Astrocyte of the hippocampus (primary cell): ENCODE measurements around the gene MORN4.
"Not testable (repeated sequence)": the region's sequence is repeated elsewhere in the genome, so short reads cannot be mapped to it uniquely, and the experiment has no call there.

Source experiments
- DNase-seq: peaks from one replicate; pipeline ENCODE4 v3.0.0; 2011; ENCODE audit warnings: low read depth, low spot score

The MORN4 gene

GRCh38 chr10:97597778-97598177 lies 35.5 kb downstream of the MORN4 start:
- no peak for DNase-seq

DNA sequence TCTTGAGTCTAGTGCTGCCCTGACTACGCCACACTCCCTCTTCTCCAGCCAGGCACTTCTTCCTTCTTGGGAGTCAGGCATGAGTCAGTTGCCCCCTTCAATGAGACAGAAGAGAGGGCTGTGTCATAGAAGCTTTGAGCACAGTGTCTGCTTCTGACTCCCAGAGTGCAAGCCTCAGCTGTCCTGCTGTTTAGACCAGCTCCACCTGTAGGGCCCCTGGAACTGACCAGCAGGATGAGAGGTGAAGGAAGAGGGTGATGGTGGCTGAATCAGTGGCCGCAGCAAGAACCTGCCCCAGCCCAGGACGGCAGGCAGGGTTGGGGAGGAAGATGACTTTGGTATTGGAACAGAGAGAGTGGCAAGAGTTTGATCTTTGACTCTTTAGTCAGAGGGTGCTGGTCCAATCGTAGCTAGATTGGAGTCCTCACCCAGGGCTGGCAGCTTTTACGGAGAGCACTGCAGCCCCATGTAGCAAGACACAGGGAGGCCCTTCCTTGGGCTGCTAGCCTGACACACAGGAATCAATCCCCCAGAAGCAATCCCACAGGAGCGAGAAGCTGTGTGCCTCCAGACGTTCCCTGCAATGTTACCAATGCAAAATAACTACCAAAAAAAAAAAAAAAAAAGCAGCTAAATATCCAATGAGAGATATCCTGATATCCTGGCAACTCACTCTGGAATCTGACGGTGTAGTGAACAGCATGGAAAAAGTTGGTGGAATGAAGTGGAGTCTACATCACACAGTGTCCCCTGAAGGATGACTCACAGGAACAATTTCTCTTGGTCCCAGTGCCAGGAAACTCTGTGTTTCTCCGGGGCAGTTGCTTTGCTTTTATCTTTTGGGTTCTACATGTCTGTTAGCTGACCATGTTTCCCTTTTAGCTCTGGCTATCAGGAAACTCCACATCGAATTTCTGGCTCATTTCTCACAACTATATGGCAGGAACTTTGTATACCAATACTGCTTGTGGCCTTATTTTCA lies 36.9 kb downstream of the MORN4 start:
- peak; percentile 94 for DNase-seq

DNA sequence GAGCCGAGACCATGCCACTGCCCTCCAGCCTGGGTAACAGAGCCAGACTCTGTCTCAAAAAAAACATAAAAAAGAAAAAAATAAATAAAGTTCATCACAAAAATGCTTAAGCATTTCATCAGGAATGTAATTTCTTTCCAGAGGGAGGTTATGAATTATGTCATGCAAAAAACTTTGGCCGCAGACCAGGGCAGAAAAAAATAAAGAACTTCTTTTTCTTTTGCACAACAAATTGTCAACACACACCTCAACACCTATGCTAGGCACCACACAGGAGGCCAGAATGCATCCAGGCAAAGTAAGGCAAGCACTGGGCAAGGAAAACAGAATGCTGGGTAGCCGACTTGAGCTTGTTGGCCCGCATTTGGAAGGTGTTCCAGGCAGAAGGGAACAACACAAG lies 39.9 kb downstream of the MORN4 start:
- DNase-seq: no peak

DNA sequence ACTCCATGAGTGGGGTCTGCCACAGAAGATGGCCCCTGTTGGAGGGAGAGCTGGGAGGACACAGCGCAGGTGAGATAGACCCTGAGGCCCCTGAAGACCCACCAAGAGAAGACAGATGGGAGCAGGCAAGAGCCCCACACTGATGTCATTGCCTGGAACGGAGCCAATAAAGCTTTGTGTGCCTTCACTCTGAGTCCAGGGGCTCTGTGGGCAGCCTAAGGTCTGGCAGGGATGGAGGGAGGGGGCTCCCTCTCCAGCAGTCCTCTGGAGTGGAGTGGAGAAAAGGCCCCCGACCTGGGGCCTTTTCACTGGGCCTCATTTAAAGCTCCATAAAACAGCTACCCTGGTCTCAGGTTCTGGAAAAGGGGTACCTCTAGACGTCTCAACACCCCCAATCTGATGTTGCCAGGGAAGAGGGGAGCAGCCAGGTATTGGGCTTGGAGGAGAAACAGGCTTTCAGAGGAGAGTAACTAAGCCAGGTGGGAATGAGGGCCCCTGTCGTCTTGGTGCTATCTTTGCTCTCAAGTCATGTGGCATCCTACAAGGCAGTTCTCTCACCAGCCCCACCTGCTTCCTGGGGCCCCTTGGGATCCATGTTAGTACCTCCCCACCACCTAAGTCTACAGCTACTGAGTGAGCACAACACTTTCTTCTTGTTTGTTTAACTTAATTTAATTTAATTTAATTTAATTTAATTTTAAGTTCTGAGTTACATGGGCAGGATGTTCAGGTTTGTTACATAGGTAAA lies 42.4 kb downstream of the MORN4 start:
- DNase-seq: no peak

- DNase-seq: no peak
Observed at GRCh38 chr10:97590082-97590747, 43.1 kb downstream of the MORN4 start.

DNA sequence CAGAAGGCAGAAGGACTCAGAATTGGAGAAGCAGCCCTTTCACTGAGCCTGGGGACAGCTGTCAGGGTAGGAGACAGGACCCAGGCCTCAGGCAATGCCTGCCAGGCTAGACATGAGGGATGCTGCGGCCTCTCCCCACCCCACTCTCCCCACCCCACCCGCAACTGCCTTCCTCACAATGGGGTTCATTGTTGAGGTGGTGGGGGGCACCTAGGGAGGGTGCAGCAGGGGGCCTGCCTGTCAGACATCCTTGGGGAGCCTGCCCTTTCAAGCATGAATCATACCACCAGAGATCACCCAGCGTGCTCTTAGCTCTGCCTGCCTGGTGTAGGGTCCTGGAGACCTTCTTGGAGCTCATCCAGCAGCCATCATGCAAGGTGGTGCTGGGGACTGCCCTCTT lies 43.8 kb downstream of the MORN4 start, which contains the start of gene C10orf62:
C10orf62 (plus strand) TSS at position 243 of the 400 bp plus-strand sequence. CDS start 177 bp downstream, outside the sequence.
- DNase-seq: no peak

- no peak for DNase-seq
Observed at GRCh38 chr10:97587183-97587582, 46.1 kb downstream of the MORN4 start.

DNA sequence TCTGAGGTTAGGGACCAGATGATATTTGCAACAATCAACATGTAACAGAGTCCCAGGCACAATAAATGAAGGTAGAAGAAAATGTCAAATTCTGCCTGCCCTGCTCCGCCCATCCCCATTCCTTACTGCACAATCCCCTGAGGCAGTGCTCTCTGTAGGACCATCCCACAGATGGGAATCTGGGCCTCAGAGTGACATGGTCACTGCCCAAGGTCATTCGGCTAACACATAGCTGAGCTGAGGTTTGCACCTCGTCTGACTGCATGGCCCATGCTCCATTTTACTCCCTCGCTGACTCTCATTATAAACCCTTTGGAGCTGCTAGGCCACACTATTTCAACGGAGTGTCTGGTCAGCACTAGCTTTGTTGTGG lies 47.9 kb downstream of the MORN4 start:
- DNase-seq: no peak

GRCh38 chr10:97584798-97585438 lies 48.4 kb downstream of the MORN4 start:
- no peak for DNase-seq

- DNase-seq: peak; percentile 88
Observed at GRCh38 chr10:97584060-97584797, 49.1 kb downstream of the MORN4 start, which contains the start of gene HOGA1. HOGA1 (plus strand) TSS chr10:97584389; CDS start chr10:97584704, 315 bp downstream.

DNA sequence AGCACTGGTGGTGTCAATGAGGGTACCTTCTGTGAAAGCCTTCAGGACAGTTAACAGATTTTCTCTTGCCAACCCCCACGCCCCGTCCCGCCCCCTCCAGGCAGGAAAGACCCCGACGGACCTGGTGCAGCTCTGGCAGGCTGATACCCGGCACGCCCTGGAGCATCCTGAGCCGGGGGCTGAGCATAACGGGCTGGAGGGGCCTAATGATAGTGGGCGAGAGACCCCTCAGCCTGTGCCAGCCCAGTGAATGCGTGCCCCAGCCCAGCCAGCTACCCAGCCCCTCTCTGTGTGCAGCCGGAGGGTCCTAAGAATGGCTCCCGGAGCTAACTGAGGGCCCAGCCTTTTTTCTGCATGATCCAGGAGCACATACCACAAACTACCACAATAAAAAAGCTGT lies 49.8 kb downstream of the MORN4 start:
- no peak for DNase-seq

DNA sequence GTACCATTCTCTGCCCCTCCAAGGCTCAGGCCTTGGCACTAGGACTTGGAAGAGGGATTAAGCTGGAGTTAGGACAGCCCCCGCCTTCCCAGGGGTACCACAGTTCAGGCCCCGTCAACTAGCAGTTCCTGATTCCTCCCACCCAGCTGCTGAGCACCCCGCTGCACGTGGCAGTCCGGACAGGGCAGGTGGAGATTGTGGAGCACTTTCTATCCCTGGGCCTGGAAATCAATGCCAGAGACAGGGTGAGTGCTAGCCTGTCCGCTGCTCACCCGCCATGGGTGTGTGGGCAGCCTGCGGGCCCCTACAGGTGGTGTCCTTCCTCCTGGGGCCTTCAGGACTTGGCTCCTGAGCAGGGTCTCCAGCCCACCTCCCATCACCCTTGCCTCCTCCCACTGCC lies 51.1 kb downstream of the MORN4 start:
- DNase-seq: no peak

GRCh38 chr10:97580421-97581367 lies 52.6 kb downstream of the MORN4 start:
- DNase-seq: no peak

- DNase-seq: no peak
Observed at GRCh38 chr10:97578171-97578844, 55.0 kb downstream of the MORN4 start.

- DNase-seq: no peak
Observed at GRCh38 chr10:97577701-97578100, 55.6 kb downstream of the MORN4 start.

GRCh38 chr10:97576487-97576886 lies 56.8 kb downstream of the MORN4 start:
- DNase-seq: not testable (repeated sequence)

DNA sequence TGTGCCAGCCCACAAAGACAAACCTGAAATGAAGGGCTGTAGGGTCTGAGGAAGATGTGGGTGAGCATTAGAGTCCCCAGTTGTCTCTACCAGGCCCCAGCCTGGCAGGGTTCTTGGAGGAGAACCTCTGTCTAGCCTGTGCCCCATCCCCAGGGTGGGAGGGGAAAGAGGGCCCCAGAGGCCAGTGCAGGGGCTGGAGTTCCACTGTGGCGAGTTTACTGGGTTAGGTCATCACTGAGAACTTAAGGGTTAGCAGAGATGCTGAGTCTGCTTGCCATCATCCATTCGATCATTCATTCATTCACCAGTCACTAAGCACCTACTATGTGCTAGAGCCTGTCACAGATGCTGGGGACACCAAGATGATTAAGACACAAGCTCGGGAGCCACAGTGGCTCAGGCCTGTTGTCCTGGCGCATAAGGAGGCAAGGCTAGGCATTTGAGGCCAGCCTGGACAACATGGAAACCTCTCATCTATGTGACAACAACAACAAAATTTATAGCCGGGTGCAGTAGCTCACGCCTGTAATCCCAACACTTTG lies 58.1 kb downstream of the MORN4 start:
- peak; percentile 27 for DNase-seq

GRCh38 chr10:97574374-97575126 lies 58.8 kb downstream of the MORN4 start:
- peak; percentile 93 for DNase-seq
